GM21576 (cell line): ENCODE results near the gene ARRDC4.
"Not testable (repeated sequence)": the region's sequence is repeated elsewhere in the genome, so short reads cannot be mapped to it uniquely, and the experiment has no call there.

ENCODE experiments used
- ATAC-seq: cut with Tn5 transposase; IDR thresholded peaks from one replicate; pipeline ENCODE4 v1.9.1; 2021; ENCODE audit warnings: mild to moderate bottlenecking, moderate library complexity; ENCODE audit not compliant: unreplicated experiment

ARRDC4 gene

GRCh38 chr15:97963779-97964178, 3.3 kb downstream of the ARRDC4 start:
- no peak for ATAC-seq

DNA sequence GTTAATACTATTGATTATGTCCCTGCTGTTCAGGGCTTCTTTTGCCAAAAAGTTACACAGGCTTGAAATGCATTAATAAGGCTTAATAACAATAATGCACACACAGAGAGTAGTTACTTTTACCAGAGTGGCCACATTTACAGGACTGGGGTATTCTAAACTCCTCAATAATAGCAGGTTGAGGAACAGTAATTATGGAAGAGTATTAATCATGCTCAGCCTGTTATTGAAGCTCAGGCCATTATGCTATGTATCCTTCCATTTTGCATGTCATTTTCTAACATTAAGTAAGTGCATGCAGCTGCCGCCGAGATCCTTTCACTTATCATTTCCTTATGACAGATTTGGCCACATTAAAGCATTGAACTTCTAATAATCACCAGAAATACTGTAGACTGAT, 5.7 kb downstream of the ARRDC4 start:
- no peak for ATAC-seq

- ATAC-seq, result no peak
These were observed 6.6 kb downstream of the ARRDC4 start for GRCh38 chr15:97966924-97967620.

- no peak for ATAC-seq
These were observed 7.4 kb downstream of the ARRDC4 start for GRCh38 chr15:97967881-97968280.

DNA sequence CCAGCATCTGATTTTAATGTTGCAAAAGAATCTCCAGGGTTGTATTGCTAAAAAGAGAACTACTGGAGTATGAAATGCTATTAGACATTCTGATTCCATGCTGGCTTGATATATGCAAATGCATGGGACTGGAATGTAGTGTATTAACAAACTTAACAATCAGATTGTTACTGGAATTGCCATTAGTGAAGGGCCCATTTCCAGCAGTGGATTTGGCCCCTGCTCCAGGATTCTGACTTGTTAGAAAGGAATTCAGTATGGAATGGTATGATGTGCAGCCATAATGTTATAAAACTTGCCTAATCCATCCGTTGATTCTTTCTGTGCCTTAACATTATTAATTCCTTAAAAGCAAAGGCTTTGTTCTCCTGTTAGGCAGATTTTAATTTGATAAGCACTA, 7.9 kb downstream of the ARRDC4 start:
- ATAC-seq, result no peak

- no peak for ATAC-seq
These were observed 11.9 kb downstream of the ARRDC4 start for GRCh38 chr15:97972366-97972765.

GRCh38 chr15:97976129-97976528, 15.6 kb downstream of the ARRDC4 start:
- no peak for ATAC-seq

GRCh38 chr15:97976766-97977503, 16.4 kb downstream of the ARRDC4 start:
- ATAC-seq, result no peak

- ATAC-seq, result no peak
These were observed 17.2 kb downstream of the ARRDC4 start for GRCh38 chr15:97977734-97978133.

GRCh38 chr15:97978401-97979139, 18.1 kb downstream of the ARRDC4 start:
- ATAC-seq, result no peak

DNA sequence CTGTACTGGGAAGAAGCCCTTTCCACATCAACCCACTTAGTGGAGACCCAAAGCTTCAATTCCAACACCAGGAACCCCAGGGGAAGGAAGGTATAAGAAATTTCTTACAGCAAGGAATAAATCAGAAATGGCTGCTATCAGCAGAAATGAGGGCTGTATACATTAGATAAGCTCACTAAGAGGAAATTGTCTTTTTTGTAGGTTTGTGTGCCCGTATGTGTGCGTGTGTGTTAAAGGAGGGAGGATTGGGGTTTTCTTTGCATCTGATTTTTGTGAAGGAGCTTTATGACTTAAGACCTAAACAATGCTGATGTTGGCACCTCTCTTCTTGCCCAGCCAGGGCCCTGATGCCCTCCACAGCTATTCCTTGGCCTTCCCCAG, 18.6 kb downstream of the ARRDC4 start:
- no peak for ATAC-seq

DNA sequence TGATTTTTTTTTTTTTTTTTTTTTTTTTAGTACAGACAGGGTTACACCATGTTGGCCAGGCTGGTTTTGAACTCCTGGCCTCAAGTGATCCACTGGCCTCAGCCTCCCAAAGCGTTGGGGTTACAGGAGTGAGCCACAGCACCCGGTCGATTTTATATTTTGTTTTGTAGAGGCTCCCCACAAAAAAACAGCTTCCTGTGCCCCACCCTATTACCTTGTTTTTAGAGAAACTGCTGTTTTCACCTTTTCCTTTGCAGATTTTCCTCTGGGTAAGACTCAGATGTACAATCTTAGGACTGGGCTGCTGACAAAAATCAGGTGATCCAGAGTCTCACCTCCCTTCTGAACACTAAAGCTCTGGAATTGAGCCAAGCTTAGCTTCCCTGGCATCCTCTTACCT, 20.6 kb downstream of the ARRDC4 start:
- no peak for ATAC-seq

- ATAC-seq, result no peak
These were observed 21.3 kb downstream of the ARRDC4 start for GRCh38 chr15:97981758-97982157.

- ATAC-seq, result no peak
These were observed 23.7 kb downstream of the ARRDC4 start for GRCh38 chr15:97984157-97984556.

DNA sequence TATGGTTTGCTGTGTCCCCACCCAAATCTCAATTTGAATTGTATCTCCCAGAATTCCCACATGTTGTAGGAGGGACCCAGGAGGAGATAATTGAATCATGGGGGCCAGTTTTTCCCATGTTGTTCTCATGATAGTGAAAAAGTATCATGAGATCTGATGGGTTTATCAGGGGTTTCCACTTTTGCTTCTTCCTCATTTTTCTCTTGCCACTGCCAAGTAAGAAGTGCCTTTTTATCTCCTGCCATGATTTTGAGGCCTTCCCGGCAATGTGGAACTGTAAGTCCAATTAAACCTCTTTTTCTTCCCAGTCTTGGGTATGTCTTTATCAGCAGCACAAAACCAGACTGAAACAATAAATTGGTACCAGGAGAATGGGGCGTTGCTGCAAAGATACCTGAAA, 25.5 kb downstream of the ARRDC4 start:
- not testable (repeated sequence) for ATAC-seq

GRCh38 chr15:97986781-97987180, 26.3 kb downstream of the ARRDC4 start:
- no peak for ATAC-seq

- no peak for ATAC-seq
These were observed 28.8 kb downstream of the ARRDC4 start for GRCh38 chr15:97989299-97989698.

DNA sequence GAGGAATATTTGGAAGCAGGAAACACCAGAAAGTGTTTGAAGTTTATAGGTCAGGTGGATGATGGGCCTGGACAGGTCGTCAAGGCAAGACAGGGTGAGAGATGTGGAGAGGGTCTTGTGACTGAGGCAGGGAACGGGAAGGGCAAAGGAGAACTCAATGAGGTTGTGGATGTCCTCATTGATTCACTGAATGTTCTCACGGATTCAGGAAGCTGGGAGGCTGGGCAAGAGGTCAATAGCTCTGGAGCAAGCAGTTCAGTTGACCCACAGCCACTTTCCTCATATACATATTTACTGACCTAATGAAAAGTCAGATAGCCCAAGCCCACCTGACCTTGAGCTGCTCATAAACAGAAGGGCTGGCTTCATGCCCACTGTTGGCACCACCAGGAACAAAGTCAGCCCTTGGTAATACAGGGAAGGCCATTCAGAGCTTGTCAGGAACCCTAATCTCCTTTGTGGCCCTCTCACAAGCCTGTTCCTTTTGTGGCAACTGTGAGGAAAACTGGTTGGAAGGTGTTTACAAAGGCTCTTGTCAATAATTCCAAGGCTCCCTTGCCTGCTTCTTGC, 31.6 kb downstream of the ARRDC4 start:
- no peak for ATAC-seq

GRCh38 chr15:97992823-97993222, 32.3 kb downstream of the ARRDC4 start:
- no peak for ATAC-seq

GRCh38 chr15:97993310-97993738, 32.8 kb downstream of the ARRDC4 start:
- ATAC-seq, result no peak

DNA sequence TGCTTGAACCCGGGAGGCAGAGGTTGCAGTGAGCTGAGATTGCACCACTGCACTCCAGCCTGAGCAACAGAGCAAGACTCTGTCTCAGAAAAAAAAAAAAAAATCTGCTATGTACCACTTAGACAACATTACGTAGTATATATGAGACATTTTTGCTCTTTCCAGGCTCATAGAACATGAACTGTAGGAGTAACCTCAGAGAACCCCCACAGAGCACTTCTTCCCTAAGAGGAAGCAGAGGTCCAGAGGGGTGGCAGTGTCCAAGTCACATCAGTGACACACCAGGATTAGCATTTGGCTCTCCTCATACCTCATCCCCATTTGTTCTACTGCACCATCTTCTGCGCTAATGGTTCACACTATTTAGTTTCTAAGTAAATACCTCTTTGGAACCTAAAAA, 33.7 kb downstream of the ARRDC4 start:
- ATAC-seq, result no peak

- no peak for ATAC-seq
These were observed 34.7 kb downstream of the ARRDC4 start for GRCh38 chr15:97995192-97995591.
